HG03139 (cell line): ENCODE data around the gene CFAP65.

Source experiments
- ATAC-seq: cut with Tn5 transposase; IDR thresholded peaks from one replicate; pipeline ENCODE4 v1.9.1; 2021; ENCODE audit not compliant: unreplicated experiment

Gene CFAP65

GRCh38 chr2:218979846-218980734, 61.2 kb downstream of the CFAP65 start:
- peak; percentile 76 for ATAC-seq

- no peak for ATAC-seq
These were observed 66.1 kb downstream of the CFAP65 start for GRCh38 chr2:218975060-218975777.

GRCh38 chr2:218970894-218971293, 70.4 kb downstream of the CFAP65 start:
- ATAC-seq, result no peak

- no peak for ATAC-seq
These were observed 77.1 kb downstream of the CFAP65 start for GRCh38 chr2:218964041-218964771.

- ATAC-seq, result no peak
These were observed 77.7 kb downstream of the CFAP65 start for GRCh38 chr2:218963601-218964000.

- ATAC-seq, result no peak
These were observed 78.3 kb downstream of the CFAP65 start for GRCh38 chr2:218962859-218963492.

GRCh38 chr2:218961651-218962570, 79.4 kb downstream of the CFAP65 start:
- no peak for ATAC-seq

- no peak for ATAC-seq
These were observed 80.1 kb downstream of the CFAP65 start for GRCh38 chr2:218961229-218961628.

- no peak for ATAC-seq
These were observed 80.8 kb downstream of the CFAP65 start for GRCh38 chr2:218960309-218961165.

- no peak for ATAC-seq
These were observed 81.5 kb downstream of the CFAP65 start for GRCh38 chr2:218959761-218960308.

- ATAC-seq, result peak; percentile 96
These were observed 82.1 kb downstream of the CFAP65 start, which contains the start of gene CDK5R2 for GRCh38 chr2:218959141-218959731. Gene CDK5R2, plus strand, starts transcription at chr2:218959666. Its CDS starts 155 bp downstream, at chr2:218959821.

- no peak for ATAC-seq
These were observed 83.0 kb downstream of the CFAP65 start for GRCh38 chr2:218958276-218958675.

- ATAC-seq, result no peak
These were observed 83.6 kb downstream of the CFAP65 start for GRCh38 chr2:218957671-218958070.

GRCh38 chr2:218956039-218956438, 85.3 kb downstream of the CFAP65 start:
- ATAC-seq, result no peak

GRCh38 chr2:218954541-218955300, 86.6 kb downstream of the CFAP65 start:
- no peak for ATAC-seq

- ATAC-seq, result no peak
These were observed 87.9 kb downstream of the CFAP65 start for GRCh38 chr2:218953366-218953954.
